ENCODE results near the gene DFFA. TPM values are rescaled to one million over a fixed set of nuclear protein-coding genes. Genes with fewer than 3 reads are reported as not detected.
"Not testable (repeated sequence)": the region's sequence is repeated elsewhere in the genome, so short reads cannot be mapped to it uniquely, and the experiment has no call there.

The DFFA gene
- polyA plus RNA-seq, 4 donors = 36.3 to 46.6 (median 44.7) TPM

DNA sequence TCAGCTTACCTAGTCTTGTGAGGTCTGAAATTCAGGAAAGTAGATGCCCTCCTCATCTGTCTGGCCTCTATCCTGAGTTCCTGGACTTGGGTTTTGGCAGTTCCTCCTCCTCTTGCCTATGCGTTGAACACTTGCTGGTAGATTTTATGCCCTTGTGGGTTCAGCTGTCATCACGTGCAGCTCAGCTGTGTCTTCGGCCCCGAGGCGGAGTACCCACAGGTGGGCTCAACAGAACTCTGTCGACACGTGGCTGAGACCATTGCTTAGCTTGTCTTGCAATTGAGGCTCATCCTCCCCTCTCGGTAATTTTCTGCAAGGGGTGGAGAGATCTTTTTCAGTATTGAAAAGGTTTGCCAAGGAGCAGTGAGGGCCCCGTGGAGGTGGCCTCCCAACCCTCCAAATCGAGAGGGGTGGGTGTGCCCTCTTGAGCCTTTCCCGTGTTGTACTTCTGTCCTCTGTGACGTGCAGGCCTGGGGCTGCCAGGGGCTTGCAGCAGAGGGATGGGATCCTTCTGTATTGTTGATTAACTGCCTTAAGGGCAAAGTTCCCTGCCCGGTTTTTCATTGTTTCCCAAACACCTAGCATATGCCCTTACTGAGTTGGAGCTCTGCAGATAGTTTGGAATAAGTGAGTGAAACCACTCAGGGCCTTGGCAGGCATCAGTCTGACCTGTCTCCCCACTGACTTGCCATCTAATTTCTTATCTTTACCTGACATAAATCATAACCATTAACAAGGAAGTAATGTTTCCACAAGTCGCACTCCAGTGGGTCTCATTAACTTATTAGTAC is 39.2 kb downstream of the DFFA start:
- DNase-seq (ENCODE audit: low read depth in 4 of 4, low spot score in 2 of 4) = no peak

DNA sequence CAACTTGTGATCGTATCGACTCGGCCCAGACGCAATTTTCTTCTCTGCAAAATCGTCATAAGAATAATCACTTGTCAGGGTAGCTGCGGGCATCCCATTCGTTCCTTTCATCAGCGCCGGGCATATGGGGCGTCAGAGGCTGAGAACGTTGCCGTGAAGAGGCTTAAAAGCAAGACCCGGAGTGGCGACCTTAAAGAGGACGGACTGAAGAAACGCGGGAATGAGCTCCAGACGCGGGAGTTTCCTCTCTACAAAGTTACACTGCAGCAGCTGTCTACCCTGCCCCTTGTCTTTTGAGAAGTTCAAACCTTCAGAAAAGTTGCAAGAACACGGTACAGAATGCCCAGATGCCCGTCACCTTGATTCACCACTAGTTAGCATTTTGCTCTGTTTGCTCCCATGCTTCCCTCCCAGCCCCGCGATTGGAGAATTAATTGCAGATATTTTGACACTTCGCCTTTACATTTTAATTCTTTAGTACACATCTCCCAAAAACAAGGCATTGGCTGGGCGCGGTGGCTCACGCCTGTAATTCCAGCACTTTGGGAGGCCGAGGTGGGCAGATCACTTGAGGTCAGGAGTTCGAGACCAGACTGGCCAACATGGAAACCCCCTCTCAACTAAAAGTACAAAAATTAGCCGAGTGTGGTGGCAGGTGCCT is 41.1 kb downstream of the DFFA start:
- no peak for DNase-seq (ENCODE audit: low read depth in 4 of 4, low spot score in 2 of 4)

DNA sequence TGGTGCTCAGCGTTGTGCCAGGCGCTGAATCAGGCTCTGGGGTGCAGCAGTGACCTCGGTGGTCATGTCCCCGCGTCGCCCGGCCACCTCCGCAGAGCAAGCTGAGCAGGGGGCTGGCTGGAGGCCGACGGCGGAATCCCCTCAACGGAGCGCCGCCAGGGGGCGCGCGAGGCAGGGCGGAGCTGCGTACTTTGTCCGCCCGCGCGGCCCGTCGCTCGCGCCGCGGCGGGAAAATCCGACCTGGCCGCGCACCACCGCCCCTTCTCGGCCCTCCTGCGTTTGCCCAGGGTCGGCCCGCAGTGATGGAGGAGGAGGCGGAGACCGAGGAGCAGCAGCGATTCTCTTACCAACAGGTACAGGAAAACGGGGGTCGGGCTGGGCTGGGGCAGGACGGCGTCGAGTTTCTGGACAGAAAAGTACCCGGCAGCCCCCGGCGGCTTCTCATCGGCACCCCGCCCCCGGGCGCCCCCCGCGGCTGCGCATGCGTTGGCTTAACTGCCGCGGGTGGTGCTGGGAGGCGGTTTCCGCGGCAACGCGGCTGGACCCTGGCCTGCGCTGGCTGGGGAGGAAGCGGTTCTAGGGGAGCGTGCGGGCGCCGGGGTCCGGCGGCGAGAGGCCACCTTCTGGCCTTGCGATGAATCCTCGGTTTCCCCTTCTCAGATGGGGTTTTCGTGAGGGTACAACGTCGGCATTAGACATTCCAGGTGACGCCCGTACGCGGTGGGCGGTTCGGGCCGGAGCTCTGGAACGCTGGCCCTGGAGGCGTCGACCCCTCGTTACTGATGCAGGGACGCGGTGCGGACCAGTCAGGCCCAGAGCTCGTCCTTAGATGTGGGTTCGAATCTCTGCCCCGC is 41.9 kb downstream of the DFFA start, which contains the start of gene CENPS:
CENPS (plus strand) TSS at position 218 of the 854 bp plus-strand sequence; CDS start at position 303, 85 bp downstream.
- DNase-seq (ENCODE audit: low read depth in 4 of 4, low spot score in 2 of 4) = peak; percentile 80 to 90 (median 84)

DNA sequence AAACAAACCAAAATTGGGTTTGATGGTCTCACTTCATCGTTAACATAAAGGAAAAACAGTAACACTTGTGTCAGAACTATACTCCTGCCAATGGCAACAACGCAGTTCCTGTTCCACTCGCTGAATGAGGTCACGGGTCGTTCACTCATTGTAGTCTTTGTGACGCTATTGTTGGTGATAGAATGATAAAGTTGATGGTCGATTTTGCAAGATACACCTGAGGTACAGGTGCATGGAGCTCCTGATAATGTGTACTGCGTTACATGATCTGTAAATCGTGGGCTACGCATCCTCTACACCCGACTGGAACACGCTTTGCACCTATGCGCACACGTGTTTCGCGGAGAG is 42.5 kb downstream of the DFFA start:
- no peak for DNase-seq (ENCODE audit: low read depth in 4 of 4, low spot score in 2 of 4)

DNA sequence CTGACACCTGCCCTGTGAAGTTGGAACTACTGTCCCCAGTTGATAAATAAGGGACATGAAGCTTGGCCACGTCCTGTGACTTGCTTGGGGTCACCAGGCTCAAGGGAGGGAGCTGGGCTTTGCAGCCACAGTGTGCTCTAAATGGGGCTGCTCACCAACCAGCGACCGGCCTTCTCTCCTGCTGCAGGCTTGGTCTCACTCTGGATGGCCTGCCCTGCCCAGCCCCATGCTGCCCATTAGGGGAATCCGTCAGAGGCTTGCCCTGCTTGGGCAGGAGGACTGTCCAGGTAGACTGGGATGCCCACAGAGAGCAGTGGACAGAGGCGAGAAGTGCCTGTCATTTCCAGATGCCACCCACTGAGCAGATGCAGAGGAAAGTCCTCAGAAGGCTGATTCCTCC is 43.3 kb downstream of the DFFA start:
- no peak for DNase-seq (ENCODE audit: low read depth in 4 of 4, low spot score in 2 of 4)

DNA sequence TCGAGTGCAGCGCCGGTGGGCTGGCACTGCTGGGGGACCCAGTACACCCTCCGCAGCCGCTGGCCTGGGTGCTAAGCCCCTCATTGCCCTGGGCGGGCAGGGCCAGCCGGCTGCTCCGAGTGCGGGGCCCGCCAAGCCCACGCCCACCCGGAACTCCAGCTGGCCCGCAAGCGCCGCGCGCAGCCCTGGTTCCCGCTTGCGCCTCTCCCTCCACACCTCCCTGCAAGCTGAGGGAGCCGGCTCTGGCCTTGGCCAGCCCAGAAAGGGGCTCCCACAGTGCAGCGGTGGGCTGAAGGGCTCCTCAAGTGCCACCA is 45.8 kb downstream of the DFFA start:
- not testable (repeated sequence) for DNase-seq (ENCODE audit: low read depth in 4 of 4, low spot score in 2 of 4)

GRCh38 chr1:10425826-10426534 is 46.3 kb downstream of the DFFA start:
- DNase-seq (ENCODE audit: low read depth in 4 of 4, low spot score in 2 of 4) = not testable (repeated sequence)

DNA sequence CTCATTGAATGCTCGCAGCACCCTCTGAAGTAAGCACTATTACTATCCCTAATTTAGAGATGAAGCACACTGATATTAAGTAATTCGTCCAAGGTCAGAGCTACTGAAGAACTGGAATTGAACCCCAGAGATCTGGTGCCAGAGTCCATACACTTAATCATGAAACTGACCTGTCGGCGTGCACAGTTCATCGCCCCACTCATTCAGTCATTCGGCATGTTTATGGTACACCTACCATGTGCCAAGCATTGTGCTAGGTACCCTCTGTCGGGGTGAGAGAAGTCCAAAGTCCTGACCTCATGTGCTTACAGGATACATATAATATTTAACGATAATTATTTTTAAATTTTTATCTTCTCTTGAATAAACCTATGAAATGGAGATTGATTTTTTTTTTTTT is 47.7 kb downstream of the DFFA start:
- no peak for DNase-seq (ENCODE audit: low read depth in 4 of 4, low spot score in 2 of 4)

- DNase-seq (ENCODE audit: low read depth in 4 of 4, low spot score in 2 of 4) = no peak
Measured at GRCh38 chr1:10424034-10424433, 48.3 kb downstream of the DFFA start.

DNA sequence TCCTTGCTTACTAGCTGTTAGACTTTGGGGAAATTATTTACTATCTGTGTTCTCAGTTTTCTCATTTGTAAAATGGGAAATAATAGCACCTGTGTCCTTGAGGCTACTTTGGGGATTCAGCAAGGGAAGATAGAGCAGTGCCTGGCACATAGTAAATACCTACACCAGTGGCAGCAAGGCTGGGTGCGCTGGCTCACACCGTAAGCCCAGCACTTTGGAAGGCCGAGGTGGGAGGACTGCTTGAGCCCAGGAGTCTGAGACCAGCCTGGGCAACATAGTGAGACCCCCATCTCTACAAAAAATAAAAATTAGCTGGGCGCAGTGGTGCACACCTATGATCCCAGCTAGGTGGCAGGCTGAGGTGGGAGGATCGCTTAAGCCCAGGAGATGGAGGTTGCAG is 50.7 kb downstream of the DFFA start:
- no peak for DNase-seq (ENCODE audit: low read depth in 4 of 4, low spot score in 2 of 4)

- no peak for DNase-seq (ENCODE audit: low read depth in 4 of 4, low spot score in 2 of 4)
Measured at GRCh38 chr1:10419351-10419750, 53.0 kb downstream of the DFFA start.

DNA sequence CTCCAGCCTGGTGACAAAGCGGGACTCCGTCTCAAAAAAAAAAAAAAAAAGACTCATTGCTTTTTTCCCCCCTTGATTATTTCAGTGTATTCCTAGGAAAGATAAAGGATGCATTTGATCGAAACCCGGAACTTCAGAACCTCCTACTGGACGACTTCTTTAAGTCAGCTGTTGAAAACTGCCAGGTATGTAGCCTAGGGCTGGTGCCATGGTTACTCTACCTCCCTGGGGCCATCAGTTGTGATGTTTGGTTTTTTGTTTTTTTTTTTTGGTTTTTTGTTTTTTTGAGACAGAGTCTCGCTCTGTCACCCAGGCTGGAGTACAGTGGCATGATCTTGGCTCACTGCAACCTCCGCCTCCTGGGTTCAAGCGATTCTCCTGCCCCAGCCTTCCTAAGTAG is 53.6 kb downstream of the DFFA start:
- DNase-seq (ENCODE audit: low read depth in 4 of 4, low spot score in 2 of 4) = not testable (repeated sequence)

GRCh38 chr1:10415967-10416366 is 56.4 kb downstream of the DFFA start:
- DNase-seq (ENCODE audit: low read depth in 4 of 4, low spot score in 2 of 4) = not testable (repeated sequence)

DNA sequence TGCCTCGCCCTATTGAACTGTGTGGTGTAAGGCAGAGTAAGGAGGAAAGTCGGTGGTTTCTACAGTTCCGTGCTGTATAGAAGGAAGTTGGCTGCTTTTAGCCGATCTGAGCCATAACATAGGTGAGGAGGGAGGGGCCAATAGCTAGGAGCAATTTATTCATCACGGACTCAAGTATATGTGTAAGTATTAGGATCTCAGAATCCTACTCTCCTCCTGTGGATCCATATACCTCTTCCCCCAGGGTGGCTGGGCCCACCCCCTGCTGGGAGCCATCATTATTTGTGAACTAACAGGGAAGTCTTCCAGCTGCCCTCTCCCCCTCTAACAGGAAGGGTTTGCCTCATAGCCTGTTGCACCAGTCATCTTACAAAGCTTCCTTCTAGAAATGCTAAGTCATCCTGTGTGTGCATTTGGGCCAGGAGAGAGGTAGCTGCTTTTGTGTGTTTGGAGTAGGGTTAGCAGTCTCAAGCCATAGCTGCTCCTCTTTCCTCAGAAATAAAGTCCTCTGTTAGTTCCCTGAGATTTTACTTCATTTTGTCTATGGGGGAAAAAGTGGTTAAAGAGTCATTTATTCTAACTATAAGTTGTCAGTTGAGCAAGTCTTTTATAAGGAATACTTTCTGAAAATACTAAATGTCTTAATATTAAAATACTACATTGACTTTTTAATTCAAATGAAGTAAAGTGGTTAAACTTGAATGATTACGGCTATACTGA is 57.0 kb downstream of the DFFA start:
- no peak for DNase-seq (ENCODE audit: low read depth in 4 of 4, low spot score in 2 of 4)

DNA sequence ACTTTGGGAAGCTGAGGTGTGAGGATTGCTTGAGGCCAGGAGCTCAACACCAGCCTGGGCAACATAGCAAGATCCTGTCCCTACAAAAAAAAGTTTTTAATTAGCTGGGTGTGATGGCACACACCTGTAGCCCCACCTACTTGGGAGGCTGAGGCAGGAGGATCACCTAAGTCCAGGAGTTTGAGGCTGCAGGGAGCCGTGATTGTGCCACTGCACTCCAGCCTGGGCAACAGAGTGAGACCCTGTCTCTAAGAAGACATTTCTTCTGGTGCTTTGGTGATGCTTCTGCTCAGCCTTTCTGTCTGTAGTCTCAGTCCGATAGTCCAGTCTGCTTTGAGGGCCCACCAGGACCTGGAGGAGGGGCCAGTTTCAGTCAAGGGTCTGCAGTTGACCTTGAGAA is 65.1 kb downstream of the DFFA start:
- no peak for DNase-seq (ENCODE audit: low read depth in 4 of 4, low spot score in 2 of 4)

Other genes with a start within 250 kb of the DFFA start
- gene PGD, start 73.5 kb downstream of the DFFA start, polyA plus RNA-seq (ENCODE audit: insufficient read length in 4 of 4) = 100 to 1,000 TPM; 186 to 196 (median 190) TPM
- gene CENPS, start 42.1 kb downstream of the DFFA start, polyA plus RNA-seq (ENCODE audit: insufficient read length in 4 of 4) = 10 to 100 TPM; 35.3 to 41.6 (median 38.7) TPM
- gene CORT, start 22.5 kb downstream of the DFFA start, polyA plus RNA-seq (ENCODE audit: insufficient read length in 4 of 4) = 1 to 10 TPM in 2 of 4 donors, under 1 TPM in 2; 0.45 to 3.3 (median 1.6) TPM
- 10 to 100 TPM; 18.6 to 27.9 (median 24.9) TPM for gene PEX14, start 2.4 kb upstream of the DFFA start, polyA plus RNA-seq (ENCODE audit: insufficient read length in 4 of 4)

All from left renal cortex interstitium (tissue), 4 donors.